Activated CD4-positive, alpha-beta T cell treated with anti-CD3 and anti-CD28 coated beads, Interleukin-2, amount 10 ng/mL, durations not matched to agents 7 days and 5 days (primary cell): ENCODE measurements around the gene BUD31. TPM values are rescaled to one million over a fixed set of nuclear protein-coding genes. Genes with fewer than 3 reads are reported as not detected.

Experiments
- CTCF ChIA-PET: fragments of 350-600 bp; sonication (Branson Sonifier 250); formaldehyde crosslinking; loops from one replicate; lab custom pipeline; 2021; ENCODE audit warnings: antibody characterized with exemption; lab: Charles Lee
- POLR2A ChIA-PET: fragments of 350-600 bp; sonication (Branson Sonifier 250); formaldehyde crosslinking; loops from one replicate; lab custom pipeline; 2021; ENCODE audit warnings: antibody characterized with exemption; lab: Charles Lee
- DNase-seq: peaks from one replicate; pipeline ENCODE4 v3.0.0-alpha.2; 2020
- H3K27ac Mint-ChIP-seq: one replicate; pipeline ENCODE4 v1.8.0; 2021; ENCODE audit warnings: mild to moderate bottlenecking, moderate library complexity, mixed read lengths
- H3K27me3 Mint-ChIP-seq: one replicate; pipeline ENCODE4 v1.8.0; 2021; ENCODE audit warnings: mixed read lengths
- H3K36me3 Mint-ChIP-seq: one replicate; pipeline ENCODE4 v1.8.0; 2021; ENCODE audit warnings: low read depth, mixed read lengths
- H3K4me1 Mint-ChIP-seq: one replicate; pipeline ENCODE4 v1.8.0; 2021; ENCODE audit warnings: mixed read lengths
- H3K4me3 Mint-ChIP-seq: one replicate; pipeline ENCODE4 v1.8.0; 2021; ENCODE audit warnings: mild to moderate bottlenecking, moderate library complexity, mixed read lengths
- H3K9me3 Mint-ChIP-seq: one replicate; pipeline ENCODE4 v1.8.0; 2021; ENCODE audit warnings: mixed read lengths
- total RNA-seq, 2 experiments: library from RNA; stranded (reverse); gene quantifications; one replicate each; pipeline ENCODE4 v1.2.3, GENCODE V29; 2021

BUD31 gene
- 100 to 1,000 TPM in 1 of 2 experiments, 10 to 100 TPM in 1; 94.2 to 115 TPM for total RNA-seq

- Mint-ChIP-seq H3K4me1 (peaks cover 50% of the 10 kb centered on the region), H3K27ac (peak within 1 kb of the TSS; percentile 92), H3K36me3 (peaks cover 41% of the 10 kb centered on the region), H3K9me3 (no peaks in the 10 kb centered on the region), H3K4me3 (peak within 1 kb of the TSS; percentile 94), H3K27me3 (no peaks in the 10 kb centered on the region)
- peak; percentile 94 for DNase-seq
- ChIA-PET POLR2A (interaction anchor here (1.0 kb wide), 1 partner anchor 28 kb away, joined by 4 read pairs; no protein-coding TSS in a partner anchor), CTCF (interaction anchor here (0.6 to 4.0 kb wide), 8 partner anchors 11 to 586 kb away, joined by 3 to 18 read pairs (median 3); no protein-coding TSS in a partner anchor)
Observed at GRCh38 chr7:99408379-99409191, at the start of gene BUD31, which contains the start of gene PDAP1. Gene BUD31 (plus strand): TSS chr7:99408969. CDS start chr7:99411093, 2,124 bp downstream. Gene PDAP1 (minus strand): TSS chr7:99408597. CDS start chr7:99408548, 49 bp downstream.

- H3K36me3 Mint-ChIP-seq = peaks cover 46% of the 10 kb centered on the region
- ChIA-PET CTCF (interaction anchor here (1.2 to 2.4 kb wide), 2 partner anchors 13 to 26 kb away, joined by 6 to 8 read pairs; no protein-coding TSS in a partner anchor), POLR2A (no interaction called here)
- H3K4me1 Mint-ChIP-seq = peaks cover under 1% of the 10 kb centered on the region
- no peak overlapping the region for H3K27ac Mint-ChIP-seq
- H3K9me3 Mint-ChIP-seq = no peaks in the 10 kb centered on the region
- H3K27me3 Mint-ChIP-seq = no peaks in the 10 kb centered on the region
- DNase-seq = no peak
- H3K4me3 Mint-ChIP-seq = no peak overlapping the region
Observed at GRCh38 chr7:99359465-99360154, 49.2 kb upstream of the BUD31 start.

GRCh38 chr7:99362801-99363200, 46.0 kb upstream of the BUD31 start:
- H3K27ac Mint-ChIP-seq = no peak overlapping the region
- peaks cover 5% of the 10 kb centered on the region for H3K4me1 Mint-ChIP-seq
- H3K9me3 Mint-ChIP-seq = no peaks in the 10 kb centered on the region
- ChIA-PET POLR2A (interaction anchor here (0.6 kb wide), 1 partner anchor 121 kb away, joined by 4 read pairs; no protein-coding TSS in a partner anchor), CTCF (interaction anchor here (0.6 to 2.4 kb wide), 2 partner anchors 29 to 61 kb away, joined by 3 to 6 read pairs; no protein-coding TSS in a partner anchor)
- H3K36me3 Mint-ChIP-seq = peaks cover 53% of the 10 kb centered on the region
- no peak overlapping the region for H3K4me3 Mint-ChIP-seq
- no peaks in the 10 kb centered on the region for H3K27me3 Mint-ChIP-seq
- no peak for DNase-seq

- Mint-ChIP-seq H3K9me3 (no peaks in the 10 kb centered on the region), H3K4me3 (no peak overlapping the region), H3K4me1 (peaks cover 5% of the 10 kb centered on the region), H3K36me3 (peaks cover 48% of the 10 kb centered on the region), H3K27me3 (no peaks in the 10 kb centered on the region), H3K27ac (no peak overlapping the region)
- CTCF ChIA-PET = interaction anchor here (0.6 to 2.4 kb wide), 2 partner anchors 29 to 60 kb away, joined by 3 to 6 read pairs; no protein-coding TSS in a partner anchor
- POLR2A ChIA-PET = no interaction called here
- DNase-seq = no peak
Observed at GRCh38 chr7:99363286-99363685, 45.5 kb upstream of the BUD31 start.

- peak; percentile 69 for DNase-seq
- Mint-ChIP-seq H3K36me3 (peaks cover 45% of the 10 kb centered on the region), H3K27me3 (no peaks in the 10 kb centered on the region), H3K27ac (no peak overlapping the region), H3K4me1 (peaks cover 24% of the 10 kb centered on the region), H3K9me3 (no peaks in the 10 kb centered on the region), H3K4me3 (no peak overlapping the region)
- ChIA-PET CTCF (interaction anchor here (0.5 to 2.4 kb wide), 5 partner anchors 15 to 34 kb away, joined by 3 to 6 read pairs (median 3); no protein-coding TSS in a partner anchor), POLR2A (no interaction called here)
Observed at GRCh38 chr7:99365318-99366141, 43.2 kb upstream of the BUD31 start.

GRCh38 chr7:99366646-99367045, 42.1 kb upstream of the BUD31 start:
- Mint-ChIP-seq H3K36me3 (peaks cover 35% of the 10 kb centered on the region), H3K4me1 (peaks cover 24% of the 10 kb centered on the region), H3K9me3 (no peaks in the 10 kb centered on the region), H3K4me3 (no peak overlapping the region), H3K27me3 (no peaks in the 10 kb centered on the region), H3K27ac (no peak overlapping the region)
- no peak for DNase-seq
- CTCF ChIA-PET = no interaction called here
- POLR2A ChIA-PET = no interaction called here

- POLR2A ChIA-PET = no interaction called here
Observed at GRCh38 chr7:99368750-99369389, 39.9 kb upstream of the BUD31 start.

GRCh38 chr7:99369767-99370391, 38.9 kb upstream of the BUD31 start:
- Mint-ChIP-seq H3K4me1 (peaks cover 31% of the 10 kb centered on the region), H3K27me3 (no peaks in the 10 kb centered on the region), H3K9me3 (no peaks in the 10 kb centered on the region), H3K36me3 (peaks cover 17% of the 10 kb centered on the region), H3K27ac (no peak overlapping the region), H3K4me3 (no peak overlapping the region)
- CTCF ChIA-PET = interaction anchor here (0.6 to 1.8 kb wide), 3 partner anchors 8 to 17 kb away, joined by 3 to 5 read pairs (median 5); no protein-coding TSS in a partner anchor
- POLR2A ChIA-PET = interaction anchor here (0.6 kb wide), 1 partner anchor 32 kb away, joined by 3 read pairs; no protein-coding TSS in a partner anchor
- no peak for DNase-seq

More at GRCh38 chr7:99368750-99369389, 39.9 kb upstream of the BUD31 start:
- Mint-ChIP-seq H3K4me1 (peaks cover 32% of the 10 kb centered on the region), H3K9me3 (no peaks in the 10 kb centered on the region), H3K27me3 (no peaks in the 10 kb centered on the region), H3K27ac (peak overlapping the region; percentile 79), H3K4me3 (no peak overlapping the region), H3K36me3 (peaks cover 22% of the 10 kb centered on the region)
- DNase-seq = no peak
- CTCF ChIA-PET = interaction anchor here (1.0 to 1.8 kb wide), 2 partner anchors 9 to 18 kb away, joined by 5 read pairs; no protein-coding TSS in a partner anchor

- Mint-ChIP-seq H3K4me3 (no peak overlapping the region), H3K9me3 (no peaks in the 10 kb centered on the region), H3K4me1 (peaks cover 31% of the 10 kb centered on the region), H3K27ac (peak overlapping the region; percentile 57), H3K36me3 (peaks cover 5% of the 10 kb centered on the region), H3K27me3 (no peaks in the 10 kb centered on the region)
- no peak for DNase-seq
- CTCF ChIA-PET = interaction anchor here (0.7 to 1.8 kb wide), 3 partner anchors 12 to 37 kb away, joined by 3 to 6 read pairs (median 3); partner anchors contain the start of genes BUD31 and PDAP1
- POLR2A ChIA-PET = no interaction called here
Observed at GRCh38 chr7:99371376-99371920, 37.3 kb upstream of the BUD31 start.

GRCh38 chr7:99372275-99373090, 36.3 kb upstream of the BUD31 start:
- POLR2A ChIA-PET = no interaction called here
- peaks cover 38% of the 10 kb centered on the region for H3K4me1 Mint-ChIP-seq
- CTCF ChIA-PET = interaction anchor here (0.8 to 2.1 kb wide), 4 partner anchors 13 to 44 kb away, joined by 3 to 6 read pairs (median 4); no protein-coding TSS in a partner anchor

More at GRCh38 chr7:99372275-99373090, 36.3 kb upstream of the BUD31 start:
- Mint-ChIP-seq H3K27ac (no peak overlapping the region), H3K27me3 (no peaks in the 10 kb centered on the region), H3K4me3 (peak overlapping the region; percentile 75), H3K9me3 (no peaks in the 10 kb centered on the region), H3K36me3 (peaks cover 7% of the 10 kb centered on the region)
- no peak for DNase-seq
